ENCODE data around the gene SLC23A3. TPM values are rescaled to one million over a fixed set of nuclear protein-coding genes. Genes with fewer than 3 reads are reported as not detected.

The SLC23A3 gene
- total and polyA plus RNA-seq, 10 of the 15 experiments (the other 5 are each of a cell fraction or from before 2014, with no cell fraction given) = 0.07 to 1.0 (median 0.40) TPM; not detected in 1

DNA sequence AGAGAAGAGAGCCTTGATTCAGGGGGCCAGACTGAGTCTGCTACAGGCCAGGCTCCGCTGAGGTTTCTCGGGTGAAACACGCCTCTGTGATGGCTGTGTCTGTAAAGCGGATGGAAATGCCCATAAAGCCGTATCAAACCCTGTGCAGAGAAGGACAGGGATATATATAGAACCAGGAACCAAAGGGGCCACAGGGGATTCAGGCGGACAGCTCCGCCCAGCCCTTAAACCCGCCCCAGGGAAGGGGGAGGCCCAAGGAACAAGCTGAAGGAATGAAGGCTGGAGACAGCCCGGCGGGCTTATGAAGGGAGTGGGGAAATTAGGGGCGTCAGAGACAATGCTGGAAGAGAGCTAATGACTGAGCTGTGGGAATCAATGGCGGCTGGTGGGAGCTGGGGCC, 51.3 kb downstream of the SLC23A3 start:
- in situ Hi-C loops (cut with MboI) = loop anchor here (5.0 kb wide), 1 partner anchor 56 kb away; the partner anchor contains the start of gene IHH
- H4K20me1 ChIP-seq (ENCODE audit: control insufficient read depth, insufficient read depth) = no peaks in the 10 kb centered on the region
- POLR2A ChIA-PET = no interaction called here

More for the DNA sequence above, 51.3 kb downstream of the SLC23A3 start:
- BruUV-seq (replicated peaks) = no TSS peak
- Histone ChIP-seq H3K4me2 (ENCODE audit: control insufficient read depth, insufficient read depth) (no peak overlapping the region), H3K9me3 (replicated peaks; ENCODE audit: control insufficient read depth, insufficient read depth, low read length) (no peaks in the 10 kb centered on the region), H3K4me3 (no peak overlapping the region), H3K36me3 (ENCODE audit: control insufficient read depth in 2 of 2, insufficient read depth in 2 of 2, low read length in 1 of 2) (no peaks in the 10 kb centered on the region), H3K79me2 (ENCODE audit: control insufficient read depth, insufficient read depth, low read length) (no peaks in the 10 kb centered on the region), H3K4me1 (ENCODE audit: control insufficient read depth, insufficient read depth, low read length) (no peaks in the 10 kb centered on the region), H2AFZ (ENCODE audit: control insufficient read depth, low read depth, low read length) (no peak overlapping the region), H3K9ac (ENCODE audit: control insufficient read depth, insufficient read depth, low read length) (no peak overlapping the region), H3K27me3 (replicated peaks in 1 of 2; ENCODE audit: control insufficient read depth in 2 of 2, insufficient read depth in 2 of 2, low read length in 1 of 2) (no peaks in the 10 kb centered on the region), H3K27ac (ENCODE audit: control insufficient read depth, insufficient read depth) (no peak overlapping the region)
- RAD21 ChIA-PET (ENCODE audit: unreplicated experiment) = interaction anchor here (0.8 to 4.2 kb wide), 5 partner anchors 15 to 117 kb away, joined by 3 to 55 read pairs (median 17); no protein-coding TSS in a partner anchor
- WGBS (ENCODE audit: insufficient coverage, insufficient replicate concordance, low lambda C conversion rate, missing lambda C conversion rate) = 78% methylated on average over 12 of the region's 12 CpGs
- FAIRE-seq = no peak
- SMC1A ChIA-PET (ENCODE audit: uncharacterized antibody, unreplicated experiment) = interaction anchor here (0.9 to 7.9 kb wide), 11 partner anchors 12 to 89 kb away, joined by 3 to 115 read pairs (median 4); no protein-coding TSS in a partner anchor
- CTCF ChIA-PET = interaction anchor here (1.1 to 11.4 kb wide), 19 partner anchors 13 to 242 kb away, joined by 3 to 281 read pairs (median 12); no protein-coding TSS in a partner anchor
- ATAC-seq = no peak
- intact Hi-C loops (cut with micrococcal nuclease; ENCODE audit: unreplicated experiment) = loop anchor here (5.0 kb wide), 1 partner anchor 266 kb away; no protein-coding TSS in a partner anchor
- DNase-seq (ENCODE audit: low read depth, low spot score) = no peak
- no peak for TF ChIP-seq RFX5 (IDR thresholded peaks at IDR 0.05; ENCODE audit: low read depth, low read length)
- no peak for TF ChIP-seq MYB (IDR thresholded peaks at IDR 0.05; ENCODE audit: borderline replicate concordance, low read depth, low read length)
- no peak for TF ChIP-seq IRF3 (IDR thresholded peaks at IDR 0.05)
- no peak for TF ChIP-seq ZNF217 (IDR thresholded peaks at IDR 0.05)
- no peak for TF ChIP-seq POU2F2 (IDR thresholded peaks at IDR 0.05; ENCODE audit: borderline replicate concordance, low read depth, low read length)
- TF ChIP-seq YY1 (IDR thresholded peaks at IDR 0.05; ENCODE audit: low read depth, low read length) = no peak
- TF ChIP-seq KLF5 (IDR thresholded peaks at IDR 0.05; ENCODE audit: partially characterized antibody) = no peak
- no peak for TF ChIP-seq MYC (IDR thresholded peaks at IDR 0.05; ENCODE audit: insufficient read depth, insufficient read length, insufficient replicate concordance, low read length, severe bottlenecking)
- TF ChIP-seq, protein P1, sequence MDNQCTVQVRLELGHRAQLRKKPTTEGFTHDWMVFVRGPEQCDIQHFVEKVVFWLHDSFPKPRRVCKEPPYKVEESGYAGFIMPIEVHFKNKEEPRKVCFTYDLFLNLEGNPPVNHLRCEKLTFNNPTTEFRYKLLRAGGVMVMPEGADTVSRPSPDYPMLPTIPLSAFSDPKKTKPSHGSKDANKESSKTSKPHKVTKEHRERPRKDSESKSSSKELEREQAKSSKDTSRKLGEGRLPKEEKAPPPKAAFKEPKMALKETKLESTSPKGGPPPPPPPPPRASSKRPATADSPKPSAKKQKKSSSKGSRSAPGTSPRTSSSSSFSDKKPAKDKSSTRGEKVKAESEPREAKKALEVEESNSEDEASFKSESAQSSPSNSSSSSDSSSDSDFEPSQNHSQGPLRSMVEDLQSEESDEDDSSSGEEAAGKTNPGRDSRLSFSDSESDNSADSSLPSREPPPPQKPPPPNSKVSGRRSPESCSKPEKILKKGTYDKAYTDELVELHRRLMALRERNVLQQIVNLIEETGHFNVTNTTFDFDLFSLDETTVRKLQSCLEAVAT (IDR thresholded peaks at IDR 0.05) = no peak
- TF ChIP-seq ESRRA (IDR thresholded peaks at IDR 0.05; ENCODE audit: low read length) = no peak
- no peak for TF ChIP-seq NFXL1 (IDR thresholded peaks at IDR 0.05; ENCODE audit: borderline replicate concordance)
- TF ChIP-seq SREBF2 (IDR thresholded peaks at IDR 0.05; ENCODE audit: low read length) = no peak
- TF ChIP-seq, protein P2, sequence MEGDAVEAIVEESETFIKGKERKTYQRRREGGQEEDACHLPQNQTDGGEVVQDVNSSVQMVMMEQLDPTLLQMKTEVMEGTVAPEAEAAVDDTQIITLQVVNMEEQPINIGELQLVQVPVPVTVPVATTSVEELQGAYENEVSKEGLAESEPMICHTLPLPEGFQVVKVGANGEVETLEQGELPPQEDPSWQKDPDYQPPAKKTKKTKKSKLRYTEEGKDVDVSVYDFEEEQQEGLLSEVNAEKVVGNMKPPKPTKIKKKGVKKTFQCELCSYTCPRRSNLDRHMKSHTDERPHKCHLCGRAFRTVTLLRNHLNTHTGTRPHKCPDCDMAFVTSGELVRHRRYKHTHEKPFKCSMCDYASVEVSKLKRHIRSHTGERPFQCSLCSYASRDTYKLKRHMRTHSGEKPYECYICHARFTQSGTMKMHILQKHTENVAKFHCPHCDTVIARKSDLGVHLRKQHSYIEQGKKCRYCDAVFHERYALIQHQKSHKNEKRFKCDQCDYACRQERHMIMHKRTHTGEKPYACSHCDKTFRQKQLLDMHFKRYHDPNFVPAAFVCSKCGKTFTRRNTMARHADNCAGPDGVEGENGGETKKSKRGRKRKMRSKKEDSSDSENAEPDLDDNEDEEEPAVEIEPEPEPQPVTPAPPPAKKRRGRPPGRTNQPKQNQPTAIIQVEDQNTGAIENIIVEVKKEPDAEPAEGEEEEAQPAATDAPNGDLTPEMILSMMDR (IDR thresholded peaks at IDR 0.05 in 2 of 3, conservative IDR thresholded peaks at IDR 0.05 in 1 of 3; ENCODE audit: control insufficient read depth in 2 of 3, extremely low read depth in 1 of 3, insufficient read depth in 1 of 3, low read depth in 3 of 3, low read length in 3 of 3) = no peak
- TF ChIP-seq EZH2 (IDR thresholded peaks at IDR 0.05; ENCODE audit: borderline replicate concordance, control insufficient read depth, low read depth, low read length) = no peak
- no peak for TF ChIP-seq SRF (IDR thresholded peaks at IDR 0.05; ENCODE audit: low read depth in 2 of 2, low read length in 2 of 2)
- TF ChIP-seq SMAD5 (IDR thresholded peaks at IDR 0.05; ENCODE audit: low read depth) = no peak
- no peak for TF ChIP-seq TARDBP (IDR thresholded peaks at IDR 0.05; ENCODE audit: borderline replicate concordance)
